HG02870 (cell line): ENCODE measurements around the gene DDX42.

Experiments
- ATAC-seq: cut with Tn5 transposase; IDR thresholded peaks from one replicate; pipeline ENCODE4 v1.9.1; 2021; ENCODE audit warnings: mild to moderate bottlenecking, moderate library complexity; ENCODE audit not compliant: unreplicated experiment

Gene DDX42

GRCh38 chr17:63822537-63822936, 48.6 kb downstream of the DDX42 start:
- ATAC-seq, result no peak

GRCh38 chr17:63823659-63824331, 49.8 kb downstream of the DDX42 start:
- ATAC-seq, result no peak

- no peak for ATAC-seq
These were observed 50.4 kb downstream of the DDX42 start for GRCh38 chr17:63824362-63824761.

GRCh38 chr17:63826468-63827001, 52.6 kb downstream of the DDX42 start:
- peak; percentile 7 for ATAC-seq

GRCh38 chr17:63827002-63827800, 53.2 kb downstream of the DDX42 start, which contains the start of the genes FTSJ3 and PSMC5:
TSS of gene FTSJ3 (minus strand) at chr17:63827663. CDS start at chr17:63826902, 761 bp downstream.
TSS of gene PSMC5 (plus strand) at chr17:63827431. CDS start at chr17:63827491, 60 bp downstream.
- peak; percentile 80 for ATAC-seq

- no peak for ATAC-seq
These were observed 53.8 kb downstream of the DDX42 start for GRCh38 chr17:63827801-63828221.

- ATAC-seq, result no peak
These were observed 55.0 kb downstream of the DDX42 start for GRCh38 chr17:63828936-63829335.

- no peak for ATAC-seq
These were observed 56.3 kb downstream of the DDX42 start for GRCh38 chr17:63830278-63830677.

- no peak for ATAC-seq
These were observed 57.0 kb downstream of the DDX42 start for GRCh38 chr17:63830904-63831491.

GRCh38 chr17:63831505-63831904, 57.5 kb downstream of the DDX42 start:
- no peak for ATAC-seq

GRCh38 chr17:63832014-63832413, 58.0 kb downstream of the DDX42 start:
- no peak for ATAC-seq

GRCh38 chr17:63832455-63832854, 58.5 kb downstream of the DDX42 start:
- no peak for ATAC-seq

GRCh38 chr17:63833026-63833740, 59.2 kb downstream of the DDX42 start:
- no peak for ATAC-seq

GRCh38 chr17:63833741-63834373, 59.9 kb downstream of the DDX42 start:
- ATAC-seq, result no peak

GRCh38 chr17:63834431-63835166, 60.6 kb downstream of the DDX42 start:
- ATAC-seq, result peak; percentile 65

- no peak for ATAC-seq
These were observed 61.3 kb downstream of the DDX42 start for GRCh38 chr17:63835167-63835720.

GRCh38 chr17:63836811-63837210, 62.8 kb downstream of the DDX42 start:
- no peak for ATAC-seq

GRCh38 chr17:63837480-63837879, 63.5 kb downstream of the DDX42 start:
- no peak for ATAC-seq

GRCh38 chr17:63837962-63838600, 64.1 kb downstream of the DDX42 start:
- ATAC-seq, result no peak
